HEK293 (cell line): ENCODE results near the gene WASF3.

ENCODE experiments used
- CTCF ChIA-PET: fragments of 350-600 bp; formaldehyde crosslinking; extraction: SDS; loops from one replicate; lab custom pipeline; 2021; ENCODE audit warnings: antibody characterized with exemption; lab: Yijun Ruan, JAX
- POLR2A ChIA-PET: fragments of 300-600 bp; formaldehyde crosslinking; extraction: SDS; loops from one replicate; lab custom pipeline; 2020; ENCODE audit warnings: antibody characterized with exemption, inconsistent platforms; lab: Yijun Ruan, JAX
- H3K27ac ChIP-seq: fragments of 200-500 bp; sonication (Bioruptor generic); 2 replicates; pipeline ENCODE4 v1.5.1; 2014; ENCODE audit warnings: low read depth, low read length, control low read depth, inconsistent platforms; ENCODE audit errors: extremely low read depth
- H3K36me3 ChIP-seq, 2 experiments: fragments of 200-500 bp in 1 of 2; sonication (Bioruptor generic) in 1 of 2; 1 replicate in 1 of 2; 2 replicates in 1 of 2; pipeline ENCODE4 v1.5.1; 2014 to 2017; ENCODE audit warnings: inconsistent platforms in 2 of 2, low read length in 2 of 2; ENCODE audit not compliant: control insufficient read depth in 2 of 2, insufficient read depth in 1 of 2
- H3K4me1 ChIP-seq: fragments of 200-500 bp; sonication (Bioruptor generic); 2 replicates; pipeline ENCODE4 v1.5.1; 2014; ENCODE audit warnings: mild to moderate bottlenecking, low read length, inconsistent platforms; ENCODE audit not compliant: control insufficient read depth, insufficient read depth
- H3K4me3 ChIP-seq: 2 replicates; pipeline ENCODE4 v1.5.1; 2011; ENCODE audit warnings: low read depth, mild to moderate bottlenecking, control low read depth, low read length, moderate library complexity
- H3K9me3 ChIP-seq: fragments of 200-500 bp; sonication (Bioruptor generic); 2 replicates; pipeline ENCODE4 v1.5.1; 2014; ENCODE audit warnings: low read depth, low read length, inconsistent platforms; ENCODE audit not compliant: control insufficient read depth, insufficient read depth
- BCL11B ChIP-seq: fragments of 450-650 bp; formaldehyde crosslinking; IDR thresholded peaks from 2 replicates; pipeline ENCODE4 v1.5.1; 2016; ENCODE audit warnings: low read depth, missing biosample characterization, missing genetic modification characterization
- IKZF3 ChIP-seq: fragments of 450-650 bp; IDR thresholded peaks from 2 replicates; pipeline ENCODE4 v1.5.0; 2018; ENCODE audit warnings: missing biosample characterization, mild to moderate bottlenecking, missing genetic modification characterization, moderate library complexity
- KLF1 ChIP-seq: fragments of 450-650 bp; formaldehyde crosslinking; IDR thresholded peaks from 2 replicates; pipeline ENCODE4 v1.5.1; 2016; ENCODE audit warnings: missing biosample characterization, missing genetic modification characterization
- PRDM10 ChIP-seq: fragments of 450-650 bp; formaldehyde crosslinking; IDR thresholded peaks from 2 replicates; pipeline ENCODE4 v1.5.1; 2016; ENCODE audit warnings: missing biosample characterization, missing genetic modification characterization
- PRDM6 ChIP-seq: fragments of 450-650 bp; formaldehyde crosslinking; IDR thresholded peaks from 2 replicates; pipeline ENCODE4 v1.5.1; 2017; ENCODE audit warnings: missing biosample characterization, missing genetic modification characterization
- WT1 ChIP-seq: fragments of 450-650 bp; formaldehyde crosslinking; IDR thresholded peaks from 2 replicates; pipeline ENCODE4 v1.5.1; 2016; ENCODE audit warnings: missing biosample characterization, missing genetic modification characterization
- ZBTB6 ChIP-seq: fragments of 450-650 bp; formaldehyde crosslinking; IDR thresholded peaks from 2 replicates; pipeline ENCODE4 v1.5.1; 2017; ENCODE audit warnings: missing biosample characterization, missing genetic modification characterization
- ZBTB8A ChIP-seq: fragments of 450-650 bp; formaldehyde crosslinking; IDR thresholded peaks from 2 replicates; pipeline ENCODE4 v1.5.1; 2016; ENCODE audit warnings: missing biosample characterization, missing genetic modification characterization
- ZFP3 ChIP-seq: fragments of 450-650 bp; formaldehyde crosslinking; IDR thresholded peaks from 2 replicates; pipeline ENCODE4 v1.5.1; 2016; ENCODE audit warnings: low read depth, missing biosample characterization, missing genetic modification characterization
- ZFP41 ChIP-seq: fragments of 450-650 bp; formaldehyde crosslinking; IDR thresholded peaks from 2 replicates; pipeline ENCODE4 v1.5.1; 2016; ENCODE audit warnings: missing biosample characterization, missing genetic modification characterization, borderline replicate concordance
- ZNF133 ChIP-seq: fragments of 450-650 bp; formaldehyde crosslinking; IDR thresholded peaks from 2 replicates; pipeline ENCODE4 v1.5.1; 2016; ENCODE audit warnings: missing biosample characterization, missing genetic modification characterization
- ZNF202 ChIP-seq: fragments of 450-650 bp; formaldehyde crosslinking; IDR thresholded peaks from 2 replicates; pipeline ENCODE4 v1.5.1; 2016; ENCODE audit warnings: missing biosample characterization, missing genetic modification characterization, borderline replicate concordance
- ZNF274 ChIP-seq, 2 experiments: fragments of 200-500 bp in 1 of 2; fragments of 450-650 bp in 1 of 2; sonication (Bioruptor generic) in 1 of 2; formaldehyde crosslinking in 1 of 2; IDR thresholded peaks; 2 replicates each; pipeline versions ENCODE4 v1.5.1 to v1.6.1; 2014 to 2016; ENCODE audit warnings: borderline replicate concordance in 1 of 2, inconsistent platforms in 1 of 2, low read length in 1 of 2, missing biosample characterization in 1 of 2, missing genetic modification characterization in 1 of 2
- ZNF311 ChIP-seq: fragments of 450-650 bp; formaldehyde crosslinking; IDR thresholded peaks from 2 replicates; pipeline ENCODE4 v1.5.1; 2017; ENCODE audit warnings: missing biosample characterization, missing genetic modification characterization, borderline replicate concordance
- ZNF324 ChIP-seq: fragments of 450-650 bp; formaldehyde crosslinking; IDR thresholded peaks from 2 replicates; pipeline ENCODE4 v1.5.1; 2016; ENCODE audit warnings: missing biosample characterization, missing genetic modification characterization
- ZNF354C ChIP-seq: fragments of 450-650 bp; formaldehyde crosslinking; IDR thresholded peaks from 2 replicates; pipeline ENCODE4 v1.5.1; 2016; ENCODE audit warnings: missing biosample characterization, missing genetic modification characterization, low read depth, borderline replicate concordance
- ZNF521 ChIP-seq: fragments of 450-650 bp; formaldehyde crosslinking; IDR thresholded peaks from 2 replicates; pipeline ENCODE4 v1.5.1; 2017; ENCODE audit warnings: missing biosample characterization, mild to moderate bottlenecking, missing genetic modification characterization
- ZNF529 ChIP-seq: fragments of 450-650 bp; formaldehyde crosslinking; IDR thresholded peaks from 2 replicates; pipeline ENCODE4 v1.5.1; 2017; ENCODE audit warnings: missing genetic modification characterization, missing biosample characterization; ENCODE audit not compliant: insufficient replicate concordance
- ZNF629 ChIP-seq: fragments of 450-650 bp; formaldehyde crosslinking; IDR thresholded peaks from 2 replicates; pipeline ENCODE4 v1.5.1; 2017; ENCODE audit warnings: missing biosample characterization, missing genetic modification characterization
- ZNF677 ChIP-seq: fragments of 450-650 bp; IDR thresholded peaks from 2 replicates; pipeline ENCODE4 v1.5.0; 2018; ENCODE audit warnings: missing biosample characterization, mild to moderate bottlenecking, missing genetic modification characterization, moderate library complexity
- ZNF792 ChIP-seq: fragments of 450-650 bp; formaldehyde crosslinking; IDR thresholded peaks from 2 replicates; pipeline ENCODE4 v1.5.1; 2016; ENCODE audit warnings: missing biosample characterization, missing genetic modification characterization
- ZNF843 ChIP-seq: fragments of 450-650 bp; formaldehyde crosslinking; IDR thresholded peaks from 2 replicates; pipeline ENCODE4 v1.5.1; 2016; ENCODE audit warnings: missing biosample characterization, missing genetic modification characterization

Gene WASF3

GRCh38 chr13:26549713-26550112 is 7.8 kb upstream of the WASF3 start:
- ChIA-PET CTCF (no interaction called here), POLR2A (no interaction called here)
- no peak for TF ChIP-seq KLF1 (tag by site-specific recombination)
- no peak for TF ChIP-seq ZNF324
- no peak for TF ChIP-seq ZBTB8A (tag by site-specific recombination)
- no peak for TF ChIP-seq ZNF133 (tag by site-specific recombination)
- TF ChIP-seq ZFP41 (tag by site-specific recombination): no peak
- TF ChIP-seq IKZF3: no peak
- TF ChIP-seq ZNF521: no peak
- TF ChIP-seq ZNF629: no peak
- TF ChIP-seq ZNF843 (tag by site-specific recombination): no peak
- no peak for TF ChIP-seq ZNF311 (tag by site-specific recombination)
- no peak for TF ChIP-seq ZNF792 (tag by site-specific recombination)
- TF ChIP-seq ZNF274 (IDR thresholded peaks at IDR 0.05; ENCODE audit: low read length): no peak
- TF ChIP-seq ZNF274 (tag by site-specific recombination; IDR thresholded peaks at IDR 0.05; ENCODE audit: borderline replicate concordance): no peak
- TF ChIP-seq ZNF677 (tag by site-specific recombination): no peak
- no peak for TF ChIP-seq PRDM10
- no peak for TF ChIP-seq PRDM6 (tag by site-specific recombination)

GRCh38 chr13:26551255-26551860 is 6.1 kb upstream of the WASF3 start:
- Histone ChIP-seq H3K9me3 (no peaks in the 10 kb centered on the region), H3K36me3 (no peaks in the 10 kb centered on the region), H3K27ac (no peak overlapping the region), H3K4me3 (no peak overlapping the region), H3K4me1 (no peaks in the 10 kb centered on the region)
- TF ChIP-seq ZNF529: no peak
- no peak for TF ChIP-seq BCL11B (tag by site-specific recombination)
- no peak for TF ChIP-seq WT1
- no peak for TF ChIP-seq ZNF202 (tag by site-specific recombination)
- no peak for TF ChIP-seq ZNF354C (tag by site-specific recombination)
- no peak for TF ChIP-seq ZFP3 (tag by site-specific recombination)
- TF ChIP-seq ZBTB6 (tag by site-specific recombination): no peak
- CTCF ChIA-PET: no interaction called here
- POLR2A ChIA-PET: no interaction called here

More at GRCh38 chr13:26549713-26550112, 7.8 kb upstream of the WASF3 start:
- Histone ChIP-seq H3K9me3 (no peaks in the 10 kb centered on the region), H3K4me3 (no peak overlapping the region), H3K36me3 (no peaks in the 10 kb centered on the region), H3K27ac (no peak overlapping the region), H3K4me1 (no peaks in the 10 kb centered on the region)
